Liver (tissue), 3 donors: ENCODE results near the gene ZDHHC14.

Experiments
- ATF3 ChIP-seq: IDR thresholded peaks from 2 replicates; pipeline ENCODE4 v1.6.1; 2016; ENCODE audit warnings: antibody characterized with exemption
- CTCF ChIP-seq: fragments of 150-350 bp; IDR thresholded peaks from 2 replicates; pipeline ENCODE4 v1.5.1; 2017; ENCODE audit warnings: improper control_type of control experiment, low read depth, low read length; ENCODE audit not compliant: missing input control
- EGR1 ChIP-seq, 2 donors: IDR thresholded peaks; 2 replicates each; pipeline ENCODE4 v1.6.1; 2016 to 2018; ENCODE audit warnings: antibody characterized with exemption in 2 of 2, low read depth in 2 of 2
- GABPA ChIP-seq, 2 donors: IDR thresholded peaks in 1 of 2; conservative IDR thresholded peaks in 1 of 2; 2 replicates each; pipeline ENCODE4 v1.6.1; 2016; ENCODE audit warnings: antibody characterized with exemption in 2 of 2, mild to moderate bottlenecking in 1 of 2, moderate library complexity in 1 of 2
- JUND ChIP-seq, 2 donors: IDR thresholded peaks; 2 replicates each; pipeline ENCODE4 v1.6.1; 2016; ENCODE audit warnings: antibody characterized with exemption in 2 of 2
- MAX ChIP-seq: IDR thresholded peaks from 2 replicates; pipeline ENCODE4 v1.6.1; 2016; ENCODE audit warnings: antibody characterized with exemption
- RAD21 ChIP-seq, 2 donors: IDR thresholded peaks; 2 replicates each; pipeline ENCODE4 v1.6.1; 2016; ENCODE audit warnings: antibody characterized with exemption in 2 of 2, mild to moderate bottlenecking in 2 of 2
- REST ChIP-seq: IDR thresholded peaks from 2 replicates; pipeline ENCODE4 v1.6.1; 2016; ENCODE audit warnings: antibody characterized with exemption, mild to moderate bottlenecking
- SP1 ChIP-seq: IDR thresholded peaks from 2 replicates; pipeline ENCODE4 v1.6.1; 2018; ENCODE audit warnings: antibody characterized with exemption, mild to moderate bottlenecking
- TAF1 ChIP-seq: conservative IDR thresholded peaks from 2 replicates; pipeline ENCODE4 v1.6.1; 2016; ENCODE audit warnings: antibody characterized with exemption, mild to moderate bottlenecking
- YY1 ChIP-seq: IDR thresholded peaks from 2 replicates; pipeline ENCODE4 v1.6.1; 2016; ENCODE audit warnings: antibody characterized with exemption, mild to moderate bottlenecking
- ZBTB33 ChIP-seq: IDR thresholded peaks from 2 replicates; pipeline ENCODE4 v1.6.1; 2016; ENCODE audit warnings: antibody characterized with exemption
- donor health status: healthy.
- donor health status: healthy.

GRCh38 chr6:157510323-157511188, 129.6 kb downstream of the ZDHHC14 start:
- TF ChIP-seq CTCF (no peak), YY1 (no peak), JUND (IDR thresholded peaks at IDR 0.05) (no peak), MAX (no peak), SP1 (no peak), TAF1 (no peak), REST (no peak), EGR1 (IDR thresholded peaks at IDR 0.05; ENCODE audit: low read depth in 2 of 2) (no peak), GABPA (IDR thresholded peaks at IDR 0.05 in 1 of 2, conservative IDR thresholded peaks at IDR 0.05 in 1 of 2) (no peak), ZBTB33 (no peak), ATF3 (no peak), RAD21 (IDR thresholded peaks at IDR 0.05) (no peak)
